HG02678 (cell line): ENCODE measurements around the gene RAB34.

ENCODE experiments used
- ATAC-seq: cut with Tn5 transposase; IDR thresholded peaks from one replicate; pipeline ENCODE4 v1.9.1; 2021; ENCODE audit warnings: mild to moderate bottlenecking, moderate library complexity; ENCODE audit not compliant: unreplicated experiment

Gene RAB34

GRCh38 chr17:28717578-28718332 is at the start of gene RAB34:
RAB34 (minus strand) TSS chr17:28717868; CDS start chr17:28717266, 602 bp downstream.
- no peak for ATAC-seq

GRCh38 chr17:28765038-28765437 is 47.4 kb upstream of the RAB34 start:
- ATAC-seq: no peak

- no peak for ATAC-seq
These were observed 46.2 kb upstream of the RAB34 start for GRCh38 chr17:28763804-28764266.

GRCh38 chr17:28763137-28763799 is 45.6 kb upstream of the RAB34 start:
- ATAC-seq: no peak

GRCh38 chr17:28760601-28761562 is 43.2 kb upstream of the RAB34 start:
- no peak for ATAC-seq

GRCh38 chr17:28759256-28759865 is 41.7 kb upstream of the RAB34 start:
- ATAC-seq: no peak

- no peak for ATAC-seq
These were observed 40.9 kb upstream of the RAB34 start for GRCh38 chr17:28758411-28759121.

- no peak for ATAC-seq
These were observed 38.6 kb upstream of the RAB34 start for GRCh38 chr17:28756049-28756804.

GRCh38 chr17:28755486-28755885 is 37.8 kb upstream of the RAB34 start:
- no peak for ATAC-seq

GRCh38 chr17:28751600-28752366 is 34.1 kb upstream of the RAB34 start:
- ATAC-seq: no peak

- ATAC-seq: peak; percentile 76
These were observed 32.7 kb upstream of the RAB34 start for GRCh38 chr17:28750178-28751047.

GRCh38 chr17:28749516-28750177 is 32.0 kb upstream of the RAB34 start:
- ATAC-seq: no peak

- ATAC-seq: no peak
These were observed 31.3 kb upstream of the RAB34 start for GRCh38 chr17:28748852-28749515.

GRCh38 chr17:28747801-28748750 is 30.4 kb upstream of the RAB34 start:
- ATAC-seq: no peak

GRCh38 chr17:28747051-28747691 is 29.5 kb upstream of the RAB34 start:
- ATAC-seq: no peak
